IPS DF 6.9 (cell line): ENCODE measurements around the gene POLR3K.

ENCODE experiments used
- DNase-seq: peaks from one replicate; pipeline ENCODE4 v3.0.0-alpha.2; 2013; ENCODE audit warnings: low read depth, low spot score
- H3K27ac ChIP-seq: one replicate; pipeline ENCODE4 v1.5.1; 2013; ENCODE audit warnings: low read length, control low read depth
- H3K27me3 ChIP-seq: 2 replicates; pipeline ENCODE4 v1.6.1; 2013; ENCODE audit warnings: mild to moderate bottlenecking, low read length; ENCODE audit not compliant: control insufficient read depth, insufficient read depth
- H3K36me3 ChIP-seq: 2 replicates; pipeline ENCODE4 v1.6.1; 2013; ENCODE audit warnings: low read length; ENCODE audit not compliant: control insufficient read depth, insufficient read depth
- H3K4me1 ChIP-seq: 2 replicates; pipeline ENCODE4 v1.6.1; 2013; ENCODE audit warnings: low read length; ENCODE audit not compliant: control insufficient read depth, insufficient read depth
- H3K4me3 ChIP-seq: 2 replicates; pipeline ENCODE4 v1.5.1; 2013; ENCODE audit warnings: mild to moderate bottlenecking, low read length
- H3K9me3 ChIP-seq: 2 replicates; pipeline ENCODE4 v1.6.1; 2013; ENCODE audit warnings: low read length, inconsistent platforms; ENCODE audit not compliant: control insufficient read depth, insufficient read depth
- WGBS: extraction: QIAGEN DNeasy Blood & Tissue Kit; methylation state at CpG from one replicate; pipeline ENCODE4 v1.1.7; 2013; ENCODE audit warnings: mixed read lengths, missing lambda C conversion rate; ENCODE audit not compliant: insufficient read length, insufficient coverage; 5-methylcytosine and 5-hydroxymethylcytosine counted together

Gene POLR3K

GRCh38 chr16:71540-72401 lies 18.4 kb upstream of the POLR3K start:
- Histone ChIP-seq H3K4me1 (peaks cover 28% of the 10 kb centered on the region), H3K27ac (no peak overlapping the region)
- DNase-seq, result peak; percentile 84

GRCh38 chr16:71210-71539 lies 17.8 kb upstream of the POLR3K start:
- H3K4me1 ChIP-seq, result peaks cover 27% of the 10 kb centered on the region

More at GRCh38 chr16:71540-72401, 18.4 kb upstream of the POLR3K start:
- H3K27me3 ChIP-seq, result no peaks in the 10 kb centered on the region
- H3K4me3 ChIP-seq, result peak overlapping the region; percentile 43; the same call in 1 of the 2 replicates
- H3K9me3 ChIP-seq, result no peaks in the 10 kb centered on the region
- WGBS, result no CpG with 5 or more reads among the region's 57 CpGs
- H3K36me3 ChIP-seq, result no peaks in the 10 kb centered on the region

GRCh38 chr16:69181-69580 lies 15.8 kb upstream of the POLR3K start:
- H3K27me3 ChIP-seq, result no peaks in the 10 kb centered on the region
- H3K36me3 ChIP-seq, result no peaks in the 10 kb centered on the region; the same call in 1 of the 2 replicates
- WGBS, result no CpG with 5 or more reads among the region's 8 CpGs
- DNase-seq, result no peak
- H3K4me3 ChIP-seq, result no peak overlapping the region
- H3K27ac ChIP-seq, result no peak overlapping the region
- no peaks in the 10 kb centered on the region for H3K9me3 ChIP-seq
- H3K4me1 ChIP-seq, result peaks cover 19% of the 10 kb centered on the region

More at GRCh38 chr16:71210-71539, 17.8 kb upstream of the POLR3K start:
- DNase-seq, result no peak
- no peaks in the 10 kb centered on the region for H3K9me3 ChIP-seq
- no peaks in the 10 kb centered on the region for H3K27me3 ChIP-seq
- no peak overlapping the region; the same call in 1 of the 2 replicates for H3K4me3 ChIP-seq
- no CpG with 5 or more reads among the region's 5 CpGs for WGBS
- H3K27ac ChIP-seq, result no peak overlapping the region
- no peaks in the 10 kb centered on the region for H3K36me3 ChIP-seq

DNA sequence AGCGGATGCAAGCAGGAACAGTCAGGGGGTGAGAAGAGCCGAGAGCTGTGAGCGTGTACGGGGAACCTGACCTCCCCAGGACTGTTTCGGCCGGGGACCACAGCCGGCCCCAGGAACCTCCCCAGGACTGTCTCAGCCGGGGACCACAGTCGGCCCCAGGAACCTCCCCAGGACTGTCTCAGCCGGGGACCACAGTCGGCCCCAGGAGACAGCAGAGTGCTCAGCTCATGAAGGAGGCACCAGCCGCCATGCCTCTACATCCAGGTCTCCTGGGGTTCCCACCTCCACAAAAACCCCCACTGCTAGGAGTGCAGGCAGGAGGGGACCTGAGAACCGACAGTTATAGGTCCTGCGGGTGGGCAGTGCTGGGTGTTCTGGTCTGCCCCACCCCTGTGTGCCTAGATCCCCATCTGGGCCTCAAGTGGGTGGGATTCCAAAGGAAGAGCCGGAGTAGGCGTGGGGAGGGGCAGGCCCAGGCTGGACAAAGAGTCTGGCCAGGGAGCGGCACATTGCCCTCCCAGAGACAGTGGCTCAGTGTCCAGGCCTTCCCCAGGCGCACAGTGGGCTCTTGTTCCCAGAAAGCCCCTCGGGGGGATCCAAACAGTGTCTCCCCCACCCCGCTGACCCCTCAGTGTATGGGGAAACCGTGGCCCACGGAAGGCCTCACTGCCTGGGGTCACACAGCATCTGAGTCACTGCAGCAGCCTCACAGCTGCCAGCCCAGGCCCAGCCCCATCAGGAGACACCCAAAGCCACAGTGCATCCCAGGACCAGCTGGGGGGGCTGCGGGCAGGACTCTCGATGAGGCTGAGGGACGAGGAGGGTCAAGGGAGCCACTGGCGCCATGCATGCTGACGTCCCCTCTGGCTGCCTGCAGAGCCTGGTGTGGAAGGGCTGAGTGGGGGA lies 14.7 kb upstream of the POLR3K start:
- WGBS, result no CpG with 5 or more reads among the region's 27 CpGs

GRCh38 chr16:67183-67791 lies 13.9 kb upstream of the POLR3K start:
- WGBS, result no CpG with 5 or more reads among the region's 10 CpGs
- H3K4me3 ChIP-seq, result no peak overlapping the region
- no peak overlapping the region for H3K27ac ChIP-seq
- no peak for DNase-seq
- peaks cover 9% of the 10 kb centered on the region for H3K4me1 ChIP-seq
- peaks cover 6% of the 10 kb centered on the region for H3K36me3 ChIP-seq
- no peaks in the 10 kb centered on the region for H3K9me3 ChIP-seq
- no peaks in the 10 kb centered on the region for H3K27me3 ChIP-seq

More for the DNA sequence above, 14.7 kb upstream of the POLR3K start:
- no peaks in the 10 kb centered on the region for H3K27me3 ChIP-seq
- peaks cover 5% of the 10 kb centered on the region for H3K36me3 ChIP-seq
- no peak overlapping the region for H3K4me3 ChIP-seq
- H3K9me3 ChIP-seq, result no peaks in the 10 kb centered on the region
- DNase-seq, result no peak
- H3K27ac ChIP-seq, result no peak overlapping the region
- peaks cover 14% of the 10 kb centered on the region for H3K4me1 ChIP-seq

GRCh38 chr16:66309-67182 lies 13.1 kb upstream of the POLR3K start:
- WGBS, result no CpG with 5 or more reads among the region's 13 CpGs
- no peak for DNase-seq
- Histone ChIP-seq H3K9me3 (no peaks in the 10 kb centered on the region), H3K4me1 (peaks cover 9% of the 10 kb centered on the region), H3K27ac (no peak overlapping the region), H3K4me3 (no peak overlapping the region), H3K36me3 (peaks cover 10% of the 10 kb centered on the region), H3K27me3 (no peaks in the 10 kb centered on the region)

DNA sequence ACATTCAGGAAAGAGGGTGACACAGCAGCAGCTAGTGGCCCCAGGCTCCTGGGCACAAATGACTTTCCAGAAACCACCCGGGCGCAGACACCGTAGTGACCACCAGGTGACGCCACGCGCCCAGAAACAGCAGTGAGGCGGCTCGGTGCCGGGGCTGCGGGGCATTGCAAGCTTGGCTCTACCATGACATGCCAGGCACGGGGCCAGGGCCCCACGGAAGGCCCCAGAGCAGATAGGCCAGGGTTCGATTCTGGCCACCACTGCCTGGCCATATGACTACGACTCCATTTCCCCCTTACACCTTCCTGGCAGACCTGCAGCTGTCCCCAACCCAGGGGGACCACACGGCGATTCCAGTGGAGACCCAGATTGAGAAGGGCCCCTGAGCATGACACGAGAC lies 12.3 kb upstream of the POLR3K start:
- no CpG with 5 or more reads among the region's 17 CpGs for whole genome bisulfite sequencing
- no peak overlapping the region for H3K27ac ChIP-seq

DNA sequence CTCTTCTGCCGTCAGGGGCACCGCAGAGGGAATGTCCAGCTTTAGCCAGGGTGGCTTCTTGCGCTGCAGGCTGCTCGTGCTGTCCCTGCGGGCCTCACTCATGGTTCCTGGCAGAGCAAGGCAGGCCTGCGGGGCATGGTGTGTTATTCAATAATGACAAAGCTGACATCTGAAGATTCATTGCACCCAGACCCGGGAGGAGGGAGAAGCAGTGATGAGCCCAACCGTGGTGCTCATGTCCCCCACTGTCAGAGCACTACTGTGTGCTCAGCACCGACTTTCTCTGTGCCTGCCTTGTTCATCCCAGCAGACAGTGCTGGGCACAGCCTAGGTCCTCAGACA lies 11.5 kb upstream of the POLR3K start:
- WGBS, result no CpG with 5 or more reads among the region's 9 CpGs
- DNase-seq, result no peak
- Histone ChIP-seq H3K9me3 (no peaks in the 10 kb centered on the region), H3K4me1 (peaks cover 2% of the 10 kb centered on the region; the same call in 1 of the 2 replicates), H3K27ac (no peak overlapping the region), H3K36me3 (peaks cover 20% of the 10 kb centered on the region), H3K27me3 (no peaks in the 10 kb centered on the region), H3K4me3 (no peak overlapping the region)

More for the DNA sequence above, 12.3 kb upstream of the POLR3K start:
- H3K4me1 ChIP-seq, result peaks cover 4% of the 10 kb centered on the region
- peaks cover 15% of the 10 kb centered on the region for H3K36me3 ChIP-seq
- H3K27me3 ChIP-seq, result no peaks in the 10 kb centered on the region
- no peak overlapping the region for H3K4me3 ChIP-seq
- no peaks in the 10 kb centered on the region for H3K9me3 ChIP-seq
- DNase-seq, result no peak

DNA sequence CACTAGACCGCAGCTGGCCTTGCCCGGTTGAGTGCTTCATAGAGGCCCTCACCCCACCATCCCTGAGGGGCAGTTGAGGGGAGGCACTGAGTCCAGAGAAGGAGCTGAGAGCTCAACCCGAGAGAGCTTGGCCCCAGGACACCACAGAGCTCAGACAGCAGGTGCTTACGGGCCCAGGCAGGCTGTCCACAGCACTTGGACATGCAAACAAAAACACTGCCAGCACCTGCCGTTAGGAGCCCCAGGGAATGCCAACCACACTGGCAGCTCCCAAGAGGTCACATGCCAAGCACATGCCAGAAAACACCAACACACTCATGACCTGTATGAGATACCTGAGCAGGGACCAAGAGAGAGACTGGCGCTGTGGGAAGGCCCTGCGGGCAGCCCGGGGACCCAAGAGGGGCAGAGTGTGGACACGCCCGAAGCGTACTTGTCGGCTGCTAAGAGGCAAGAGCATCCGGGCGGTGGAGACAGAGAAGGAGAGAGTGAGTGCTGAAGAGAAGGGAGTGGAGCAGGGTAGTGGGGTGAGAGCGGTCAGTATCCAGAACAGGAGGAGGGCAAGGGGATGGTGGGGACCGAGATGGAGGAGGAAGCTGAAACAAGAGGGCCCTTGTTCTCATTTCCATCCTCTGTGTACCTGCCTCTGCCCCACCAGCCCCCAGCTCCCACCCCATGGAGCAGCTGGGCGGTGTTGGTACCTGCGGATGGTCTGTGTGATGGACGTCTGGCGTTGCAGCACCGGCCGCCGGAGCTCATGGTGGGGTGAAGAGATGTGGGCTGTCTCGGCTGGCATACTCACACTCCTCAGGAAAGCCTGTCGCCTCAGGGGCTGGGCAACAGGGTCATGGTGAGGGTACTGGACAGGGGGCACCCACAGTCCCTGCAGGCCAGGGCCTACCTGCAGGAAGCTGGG lies 10.8 kb upstream of the POLR3K start:
- H3K4me1 ChIP-seq, result peaks cover 2% of the 10 kb centered on the region; the same call in 1 of the 2 replicates

More for the DNA sequence above, 10.8 kb upstream of the POLR3K start:
- WGBS, result no CpG with 5 or more reads among the region's 25 CpGs
- Histone ChIP-seq H3K36me3 (peaks cover 20% of the 10 kb centered on the region), H3K27me3 (no peaks in the 10 kb centered on the region), H3K27ac (no peak overlapping the region), H3K4me3 (no peak overlapping the region), H3K9me3 (no peaks in the 10 kb centered on the region)
- DNase-seq, result no peak
